GM23338 (cell line): ENCODE results near the gene DDTL. TPM values are rescaled to one million over a fixed set of nuclear protein-coding genes. Genes with fewer than 3 reads are reported as not detected.

Experiments
- ATAC-seq: fragments of 200-7000 bp; cut with Tn5 transposase; 3 replicates; pipeline ENCODE4 v1.9.1; 2020
- DNase-seq: peaks from one replicate; pipeline ENCODE4 v3.0.0-alpha.2; 2015; ENCODE audit warnings: low spot score
- H2AFZ ChIP-seq: fragments of 200-600 bp; sonication (generic); 2 replicates; pipeline ENCODE4 v1.8.0; 2016; ENCODE audit warnings: antibody characterized with exemption, mild to moderate bottlenecking, moderate library complexity
- H3F3A ChIP-seq: fragments of 200-600 bp; sonication (generic); replicated peaks from 2 replicates; pipeline ENCODE4 v1.8.0; 2017; ENCODE audit warnings: antibody characterized with exemption, mixed run types, low read depth
- H3K27ac ChIP-seq: fragments of 200-600 bp; sonication (generic); 2 replicates; pipeline ENCODE4 v1.6.1; 2016; ENCODE audit warnings: low read depth
- H3K27me3 ChIP-seq: fragments of 200-600 bp; sonication (generic); 2 replicates; pipeline ENCODE4 v1.8.0; 2016; ENCODE audit warnings: mild to moderate bottlenecking, mixed run types, moderate library complexity; ENCODE audit not compliant: insufficient read depth
- H3K36me3 ChIP-seq: fragments of 200-600 bp; sonication (generic); 2 replicates; pipeline ENCODE4 v1.8.0; 2016; ENCODE audit warnings: mild to moderate bottlenecking; ENCODE audit not compliant: insufficient read depth
- H3K4me1 ChIP-seq: fragments of 200-600 bp; sonication (generic); 2 replicates; pipeline ENCODE4 v1.8.0; 2016; ENCODE audit warnings: mild to moderate bottlenecking, moderate library complexity; ENCODE audit not compliant: insufficient read depth
- H3K4me2 ChIP-seq: fragments of 200-600 bp; sonication (generic); 2 replicates; pipeline ENCODE4 v1.7.1; 2017; ENCODE audit warnings: mixed run types
- H3K4me3 ChIP-seq: fragments of 200-600 bp; sonication (generic); 2 replicates; pipeline ENCODE4 v1.6.1; 2016; ENCODE audit warnings: mixed run types
- H3K79me2 ChIP-seq: fragments of 200-600 bp; sonication (generic); replicated peaks from 2 replicates; pipeline ENCODE4 v1.8.0; 2017; ENCODE audit warnings: mild to moderate bottlenecking; ENCODE audit not compliant: insufficient read depth
- H3K9me2 ChIP-seq: fragments of 200-600 bp; sonication (generic); 2 replicates; pipeline ENCODE4 v1.8.0; 2017; ENCODE audit not compliant: insufficient read depth
- H4K20me1 ChIP-seq: fragments of 200-600 bp; sonication (generic); replicated peaks from 2 replicates; pipeline ENCODE4 v1.8.0; 2017; ENCODE audit warnings: mild to moderate bottlenecking; ENCODE audit not compliant: insufficient read depth
- H3K27ac Mint-ChIP-seq: 2 replicates; pipeline ENCODE4 v1.8.0; 2020; ENCODE audit warnings: inconsistent platforms, mild to moderate bottlenecking, moderate library complexity, mixed read lengths
- H3K27me3 Mint-ChIP-seq: 3 replicates; pipeline ENCODE4 v1.8.0; 2022; ENCODE audit warnings: low read depth, mild to moderate bottlenecking, moderate library complexity, mixed read lengths, inconsistent platforms; ENCODE audit not compliant: insufficient read depth, poor library complexity
- H3K36me3 Mint-ChIP-seq: 3 replicates; pipeline ENCODE4 v1.8.0; 2021; ENCODE audit warnings: low read depth, mild to moderate bottlenecking, inconsistent platforms, moderate library complexity, mixed read lengths
- H3K4me1 Mint-ChIP-seq: 3 replicates; pipeline ENCODE4 v1.8.0; 2020; ENCODE audit warnings: mild to moderate bottlenecking, inconsistent platforms, mixed read lengths
- H3K4me3 Mint-ChIP-seq: 3 replicates; pipeline ENCODE4 v1.8.0; 2021; ENCODE audit warnings: moderate library complexity, mild to moderate bottlenecking, inconsistent platforms, mixed read lengths
- H3K9me3 Mint-ChIP-seq: 3 replicates; pipeline ENCODE4 v1.8.0; 2020; ENCODE audit warnings: moderate library complexity, mild to moderate bottlenecking, inconsistent platforms, mixed read lengths
- CREB1 ChIP-seq: fragments of 250-450 bp; sonication (Bioruptor Pico); IDR thresholded peaks from 2 replicates; pipeline ENCODE4 v1.5.0; 2020; ENCODE audit warnings: low read depth, mild to moderate bottlenecking, moderate library complexity
- CTCF ChIP-seq, 2 experiments: fragments of 200-600 bp in 1 of 2; sonication (generic) in 1 of 2; conservative IDR thresholded peaks; 2 replicates each; pipeline versions ENCODE4 v1.5.1 to v1.6.1; 2016 to 2017; ENCODE audit warnings: antibody characterized with exemption in 2 of 2, low read depth in 2 of 2, mild to moderate bottlenecking in 2 of 2, moderate library complexity in 1 of 2
- ETS1 ChIP-seq: IDR thresholded peaks from 2 replicates; pipeline ENCODE4 v1.6.1; 2016; ENCODE audit warnings: antibody characterized with exemption
- EZH2 ChIP-seq: fragments of 200-600 bp; sonication (generic); IDR thresholded peaks from one replicate; pipeline ENCODE4 v1.8.0; 2017; ENCODE audit warnings: antibody characterized with exemption, mild to moderate bottlenecking, low read depth; ENCODE audit not compliant: unreplicated experiment
- EZH2phosphoT487 ChIP-seq: fragments of 200-600 bp; sonication (generic); IDR thresholded peaks from one replicate; pipeline ENCODE4 v1.8.1; 2018; ENCODE audit warnings: antibody characterized with exemption; ENCODE audit not compliant: unreplicated experiment
- JUNB ChIP-seq: IDR thresholded peaks from one replicate; pipeline ENCODE4 v1.6.1; 2016; ENCODE audit warnings: antibody characterized with exemption; ENCODE audit not compliant: unreplicated experiment
- NANOG ChIP-seq: IDR thresholded peaks from 2 replicates; pipeline ENCODE4 v1.6.1; 2016; ENCODE audit warnings: antibody characterized with exemption, borderline replicate concordance
- POLR2AphosphoS5 ChIP-seq: IDR thresholded peaks from 2 replicates; pipeline ENCODE4 v1.6.1; 2016; ENCODE audit warnings: antibody characterized with exemption, low read depth
- REST ChIP-seq: IDR thresholded peaks from one replicate; pipeline ENCODE4 v1.6.1; 2018; ENCODE audit warnings: antibody characterized with exemption; ENCODE audit not compliant: unreplicated experiment
- STAT1 ChIP-seq: IDR thresholded peaks from one replicate; pipeline ENCODE4 v1.6.1; 2016; ENCODE audit warnings: antibody characterized with exemption; ENCODE audit not compliant: unreplicated experiment
- ZNF114 ChIP-seq: fragments of 250-450 bp; sonication (Bioruptor Pico); IDR thresholded peaks from 2 replicates; pipeline ENCODE4 v1.5.0; 2020; ENCODE audit warnings: mild to moderate bottlenecking, moderate library complexity
- ZNF331 ChIP-seq: fragments of 250-450 bp; sonication (Bioruptor Pico); IDR thresholded peaks from 2 replicates; pipeline ENCODE4 v1.5.0; 2020; ENCODE audit warnings: low read depth, mild to moderate bottlenecking, moderate library complexity
- ZNF462 ChIP-seq: fragments of 250-450 bp; sonication (Bioruptor Pico); IDR thresholded peaks from 2 replicates; pipeline ENCODE4 v1.5.0; 2020; ENCODE audit warnings: mild to moderate bottlenecking, moderate library complexity
- polyA plus RNA-seq: library from polyadenylated mRNA; unstranded; fragments of >200 nt; fragmentation: Nextera tagmentation; extraction: Ambion mirVana; gene quantifications from 2 replicates; pipeline ENCODE4 v1.2.1, GENCODE V29; 2016
- total RNA-seq: library from RNA; depleted of rRNA; stranded (reverse); fragments of >200 nt; shearing (Covaris generic); gene quantifications from 2 replicates; pipeline ENCODE4 v1.2.3, GENCODE V29; 2014

DDTL gene
- total and polyA plus RNA-seq, 2 experiments from 2014 or later, result 2.1 to 3.7 TPM

- 0 out of 2 replicates have a peak, but pooled peaks cover 4% of the 10 kb centered on the region for H3F3A ChIP-seq
- no peaks in the 10 kb centered on the region for H3K79me2 ChIP-seq
- Mint-ChIP-seq H3K4me1 (peaks cover 7% of the 10 kb centered on the region), H3K9me3 (no peaks in the 10 kb centered on the region; the same call in 2 of the 3 replicates), H3K36me3 (no peaks in the 10 kb centered on the region), H3K27me3 (peaks cover 22% of the 10 kb centered on the region), H3K27ac (no peak overlapping the region), H3K4me3 (no peak overlapping the region)
- no peak overlapping the region for H3K4me2 ChIP-seq
- no peak overlapping the region for H2AFZ ChIP-seq
- H3K27ac ChIP-seq, result no peak overlapping the region
- TF ChIP-seq EZH2phosphoT487 (no peak), JUNB (no peak), ZNF331 (CRISPR knock-in tag) (no peak), ZNF462 (no peak), ETS1 (no peak), CREB1 (CRISPR knock-in tag) (no peak), EZH2 (no peak), REST (no peak), CTCF (conservative IDR thresholded peaks at IDR 0.05; ENCODE audit: low read depth in 2 of 2) (no peak), STAT1 (no peak), POLR2AphosphoS5 (no peak), ZNF114 (CRISPR knock-in tag) (no peak), NANOG (no peak)
- no peaks in the 10 kb centered on the region for H3K27me3 ChIP-seq
- H4K20me1 ChIP-seq, result no peaks in the 10 kb centered on the region
- H3K4me1 ChIP-seq, result peaks cover 8% of the 10 kb centered on the region; the same call in 1 of the 2 replicates
- no peak overlapping the region for H3K4me3 ChIP-seq
- no peaks in the 10 kb centered on the region for H3K36me3 ChIP-seq
- ATAC-seq, result no peak
- no peak for DNase-seq
- H3K9me2 ChIP-seq, result no peaks in the 10 kb centered on the region; the same call in 1 of the 2 replicates
Observed at GRCh38 chr22:24002851-24003250, 36.2 kb downstream of the DDTL start.
